GM18502 (cell line): ENCODE measurements around the gene IFNL3.

Source experiments
- ATAC-seq: cut with Tn5 transposase; IDR thresholded peaks from one replicate; pipeline ENCODE4 v1.9.1; 2021; ENCODE audit warnings: mild to moderate bottlenecking; ENCODE audit not compliant: unreplicated experiment, poor library complexity

The IFNL3 gene

DNA sequence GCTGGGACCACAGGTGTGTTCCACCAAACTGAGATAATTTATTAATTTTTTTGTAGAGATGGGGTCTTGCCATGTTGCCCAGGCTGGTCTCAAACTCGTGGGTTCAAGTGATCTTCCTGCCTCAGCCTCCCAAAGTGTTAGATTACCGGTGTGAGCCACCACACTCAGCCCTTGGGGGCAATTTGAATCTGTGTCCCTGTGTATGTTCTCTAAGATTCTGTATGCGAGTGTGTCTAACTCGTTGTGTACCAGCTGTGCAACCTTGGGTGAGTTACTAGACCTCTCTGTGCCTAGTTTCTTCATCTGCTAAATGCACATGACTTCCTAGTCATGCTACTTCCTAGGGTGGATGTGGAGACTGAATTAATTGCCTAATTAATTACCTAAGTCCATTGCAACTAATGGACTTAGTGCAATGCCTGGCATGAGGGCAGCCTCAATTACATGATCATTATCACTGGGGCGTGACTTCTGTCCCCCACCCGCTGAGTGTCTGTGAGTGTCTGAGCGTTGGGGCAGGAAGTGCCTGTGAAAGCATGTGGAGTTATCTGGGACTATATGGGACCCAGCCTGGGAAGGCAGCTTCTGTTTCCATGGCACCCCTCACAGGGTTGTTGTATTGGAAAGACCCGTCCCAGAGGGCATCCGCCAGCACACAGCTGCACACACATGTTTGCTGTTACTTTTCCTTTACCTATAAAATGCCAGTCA, 49.8 kb downstream of the IFNL3 start:
- ATAC-seq = no peak

DNA sequence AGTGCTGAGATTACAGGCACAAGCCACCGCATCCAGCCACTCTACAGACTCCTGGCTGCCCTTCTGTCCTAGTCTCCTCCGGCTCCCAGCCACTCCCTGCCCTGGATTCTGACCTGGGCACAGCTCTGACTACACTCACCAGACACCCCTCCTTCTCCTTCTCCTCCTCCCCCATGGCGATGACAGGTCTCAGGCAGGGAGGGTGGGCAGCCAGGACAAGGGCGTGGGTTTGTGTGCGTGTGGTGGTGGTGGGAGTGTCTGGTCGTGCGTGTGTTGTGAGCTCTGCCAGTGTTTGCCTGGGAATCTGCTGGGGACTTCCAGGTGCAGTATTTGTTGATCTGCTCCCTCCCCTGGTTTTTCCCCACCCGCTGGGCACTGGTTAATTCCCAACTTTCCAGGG, 51.0 kb downstream of the IFNL3 start:
- ATAC-seq = no peak
